Embryonic facial prominence (tissue), 1 donor: Measurements from ENCODE around the gene ECHDC1.
A peak's percentile ranks its signal among the peaks of the same experiment; 100 is the strongest.

Source experiments
- DNase-seq: peaks from one replicate; pipeline ENCODE4 v3.0.0-alpha.2; 2016; ENCODE audit errors: extremely low spot score

ECHDC1 gene

DNA sequence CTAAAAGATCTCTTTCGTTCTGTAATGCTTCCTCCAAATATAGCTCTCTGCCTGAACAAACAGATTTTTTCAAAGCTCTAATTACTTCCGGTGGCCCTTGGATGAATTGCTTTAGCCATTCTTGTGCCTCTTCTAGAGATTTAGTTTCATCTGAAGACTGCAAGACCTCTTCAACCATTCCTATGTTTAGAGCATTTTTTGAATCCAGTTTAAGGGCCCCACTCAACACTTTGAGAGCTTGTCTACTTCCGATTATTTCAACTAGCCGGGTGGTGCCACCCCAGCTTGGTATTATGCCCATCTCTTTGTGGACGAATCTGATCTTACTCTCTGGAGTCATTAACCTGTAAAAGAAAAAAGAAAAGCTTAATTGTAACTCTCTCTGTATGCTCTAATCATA lies 53.5 kb downstream of the ECHDC1 start:
- DNase-seq: no peak

DNA sequence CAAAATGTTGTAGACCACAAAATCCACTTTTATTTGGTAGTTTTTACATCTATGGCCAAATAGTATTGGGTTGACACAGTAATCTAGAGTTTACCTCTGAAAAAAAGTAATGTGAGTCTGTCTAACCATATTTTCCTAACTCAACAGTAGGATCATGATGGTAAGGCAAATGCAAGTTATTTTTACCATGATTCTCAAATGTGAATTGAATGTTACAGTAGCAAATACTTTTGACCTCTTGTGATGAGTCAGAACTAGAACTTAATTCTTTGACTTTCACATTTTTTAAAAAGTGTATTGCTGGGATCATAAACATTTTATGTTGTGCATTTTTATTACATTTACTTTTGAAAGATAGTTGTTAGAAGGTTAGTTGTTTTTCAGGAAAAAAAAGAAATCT lies 54.7 kb downstream of the ECHDC1 start:
- no peak for DNase-seq

DNA sequence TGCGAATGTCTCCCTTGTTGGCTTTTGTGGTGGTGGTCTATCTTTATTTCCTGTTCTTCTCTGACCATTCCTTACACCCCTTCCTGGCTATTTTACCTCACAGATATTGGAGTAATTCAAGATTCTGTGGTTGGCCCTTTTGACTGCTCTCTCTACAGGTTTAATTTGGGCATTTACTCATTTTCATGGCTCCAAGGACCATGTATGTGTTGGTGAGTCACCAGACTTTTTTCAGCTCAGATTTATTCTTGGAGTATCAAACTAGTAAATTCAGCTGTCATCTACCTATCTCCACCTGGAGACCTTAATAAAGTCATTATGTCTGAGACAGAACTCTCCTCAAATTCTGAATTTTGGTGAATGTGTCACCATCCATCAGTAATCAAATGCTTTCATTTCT lies 61.2 kb downstream of the ECHDC1 start:
- DNase-seq: no peak

DNA sequence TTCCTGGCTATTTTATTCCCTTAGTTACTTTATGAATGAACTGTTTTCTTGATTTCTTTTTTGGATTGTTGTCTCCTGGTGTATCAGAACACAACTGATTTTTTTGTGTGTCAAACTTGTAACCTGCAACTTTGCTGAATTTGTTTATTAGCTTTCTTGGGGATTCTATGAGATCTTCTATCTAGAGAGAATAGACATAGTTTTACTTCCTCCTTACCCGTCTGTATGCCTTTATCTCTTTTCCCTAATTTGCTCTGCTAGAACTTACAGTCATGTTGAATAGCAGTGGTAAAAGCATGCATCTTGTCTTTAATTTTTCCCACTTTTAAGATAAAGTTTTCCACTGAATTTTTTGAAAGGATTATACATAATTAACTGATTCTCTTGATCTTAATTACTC lies 63.6 kb downstream of the ECHDC1 start:
- DNase-seq: no peak

DNA sequence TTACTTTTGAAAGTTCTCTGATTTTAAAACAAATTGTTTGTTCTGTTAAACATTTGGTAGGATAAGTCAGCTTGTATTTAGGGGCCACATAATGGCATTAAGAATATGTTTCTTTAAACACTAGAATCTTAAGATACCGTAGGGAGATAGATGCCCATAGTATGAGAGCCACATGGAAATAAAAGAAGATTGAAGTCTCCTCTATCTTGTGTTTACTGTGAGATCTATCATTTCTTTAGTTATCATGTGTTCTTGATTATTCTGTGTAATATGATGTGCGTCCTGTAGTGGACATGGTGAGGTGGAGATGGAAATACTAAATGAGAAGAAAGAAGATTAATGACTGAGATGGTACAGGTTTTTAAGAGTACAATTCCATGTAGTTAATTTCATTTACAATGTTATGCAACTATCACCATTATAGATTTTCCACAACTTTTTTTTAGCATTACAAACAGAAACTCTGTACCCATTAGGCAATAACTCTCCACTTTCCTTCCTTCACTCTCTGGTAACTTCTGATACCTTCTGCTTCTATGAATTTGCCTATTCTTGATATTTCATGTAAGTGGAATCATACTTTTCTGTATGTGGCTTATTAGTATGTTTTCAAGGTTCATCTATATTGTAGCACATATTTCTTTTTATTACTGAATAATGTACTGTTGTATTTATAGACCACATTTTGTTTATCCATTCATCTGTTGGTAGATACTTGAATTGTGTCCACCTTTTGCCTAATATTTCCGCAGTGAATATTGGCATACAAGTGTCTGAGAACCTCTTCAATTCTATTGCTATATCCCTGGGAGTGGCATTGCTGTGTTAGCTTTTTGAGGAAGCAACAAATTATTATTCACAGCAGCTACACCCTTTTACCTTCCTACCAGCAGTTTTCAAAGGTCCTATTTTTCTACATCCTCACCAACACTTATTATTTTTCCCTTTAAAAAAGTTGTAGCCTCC lies 65.2 kb downstream of the ECHDC1 start:
- DNase-seq: no peak

DNA sequence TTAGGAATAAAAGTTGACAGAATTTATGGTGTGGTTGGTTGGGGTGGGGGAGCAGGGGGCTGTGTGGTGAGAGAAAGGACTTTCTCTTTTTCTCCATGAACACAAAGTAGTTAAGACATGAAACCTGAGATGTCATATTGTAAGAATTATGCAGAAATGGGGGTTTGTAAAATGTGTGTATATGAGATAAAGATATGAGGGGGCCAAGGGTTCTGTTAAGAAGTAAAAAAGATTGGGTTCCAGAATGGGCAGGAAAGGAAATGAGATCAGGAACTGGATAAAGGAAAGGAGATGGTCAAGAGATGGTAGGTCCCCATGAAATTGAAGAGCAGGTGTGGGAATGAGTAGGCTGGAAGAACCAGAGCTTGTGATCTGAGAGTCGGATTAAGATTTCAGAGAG lies 67.1 kb downstream of the ECHDC1 start:
- no peak for DNase-seq

DNA sequence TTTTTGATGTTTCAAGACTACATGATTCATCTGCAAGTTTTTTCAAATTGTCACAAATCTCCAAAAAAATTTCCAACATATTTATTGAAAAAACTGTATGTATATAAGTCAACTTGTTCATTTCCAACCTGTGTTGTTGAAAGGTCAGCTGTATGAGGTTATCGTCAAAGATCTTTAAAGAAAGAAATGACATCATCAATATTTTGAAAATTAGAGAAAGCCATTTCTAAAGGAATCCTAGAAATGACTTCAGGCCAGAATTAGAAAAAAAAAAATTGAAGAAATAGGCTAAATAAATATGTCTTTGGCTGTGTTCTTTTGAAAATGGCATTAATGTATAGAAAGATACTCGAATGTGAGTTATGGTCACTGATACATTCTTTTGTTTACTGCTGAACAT lies 69.9 kb downstream of the ECHDC1 start:
- DNase-seq: no peak

DNA sequence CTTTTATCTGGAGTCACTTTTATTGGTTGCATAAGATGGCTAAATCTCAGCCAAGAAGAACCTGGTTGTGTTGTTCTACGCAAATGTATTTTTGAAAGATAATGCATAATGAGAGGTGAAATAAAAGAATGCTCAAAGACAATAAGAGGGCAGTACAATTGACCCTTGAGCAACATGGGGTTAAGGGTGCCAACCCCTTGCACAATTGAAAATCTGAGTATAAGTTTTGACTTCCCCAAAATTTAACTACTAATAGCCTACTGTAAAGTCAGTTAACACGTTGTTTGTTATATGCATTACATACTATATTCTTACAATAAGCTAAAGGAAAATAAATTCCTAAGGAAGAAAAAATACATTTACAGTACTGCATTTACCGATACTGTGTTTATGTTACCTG lies 70.8 kb downstream of the ECHDC1 start:
- no peak for DNase-seq

DNA sequence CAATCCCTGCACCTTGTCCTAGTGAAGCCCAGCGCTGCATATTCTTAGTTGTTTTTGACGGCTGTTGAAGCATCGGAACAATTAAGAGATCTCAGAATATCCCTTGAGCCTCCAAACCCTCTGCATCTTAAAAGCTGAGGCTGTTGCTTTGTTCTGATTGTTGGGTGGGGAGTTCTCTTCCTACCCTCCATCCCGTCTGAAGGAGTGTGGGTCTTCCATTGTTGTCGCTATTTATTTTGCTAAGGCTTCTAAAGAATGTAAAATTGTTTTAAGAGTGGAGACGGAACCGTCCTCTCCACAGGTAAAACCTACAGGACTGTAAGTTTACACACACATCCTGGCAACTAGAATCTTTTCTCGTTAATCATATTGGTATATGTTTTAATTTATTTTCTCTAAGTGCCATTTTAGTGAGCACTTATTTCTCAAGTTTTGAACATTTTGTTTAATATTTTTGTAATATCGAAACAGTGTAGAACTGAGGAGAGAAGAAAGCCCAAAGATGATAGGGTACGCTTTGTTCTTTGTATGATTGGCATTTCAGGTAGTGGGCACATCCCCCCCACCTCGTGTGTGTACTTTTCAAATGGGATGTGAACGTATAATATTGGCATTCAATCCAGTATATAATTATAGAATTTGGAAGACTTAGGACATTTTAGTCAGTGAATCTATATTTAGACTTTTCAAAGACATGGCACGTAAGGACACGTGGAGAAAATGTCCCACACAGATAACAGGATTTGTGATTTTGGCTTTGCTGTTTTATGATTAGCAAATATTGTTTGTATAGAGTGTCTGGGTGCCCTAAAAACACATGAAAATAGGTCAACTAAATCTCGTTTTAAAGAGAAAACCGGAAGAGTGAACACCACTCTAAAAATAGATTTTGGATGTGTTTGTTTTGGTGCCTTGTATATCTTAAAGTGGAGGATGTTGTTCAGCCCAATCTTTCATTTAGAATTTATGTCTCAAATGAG lies 75.5 kb downstream of the ECHDC1 start:
- DNase-seq: no peak

DNA sequence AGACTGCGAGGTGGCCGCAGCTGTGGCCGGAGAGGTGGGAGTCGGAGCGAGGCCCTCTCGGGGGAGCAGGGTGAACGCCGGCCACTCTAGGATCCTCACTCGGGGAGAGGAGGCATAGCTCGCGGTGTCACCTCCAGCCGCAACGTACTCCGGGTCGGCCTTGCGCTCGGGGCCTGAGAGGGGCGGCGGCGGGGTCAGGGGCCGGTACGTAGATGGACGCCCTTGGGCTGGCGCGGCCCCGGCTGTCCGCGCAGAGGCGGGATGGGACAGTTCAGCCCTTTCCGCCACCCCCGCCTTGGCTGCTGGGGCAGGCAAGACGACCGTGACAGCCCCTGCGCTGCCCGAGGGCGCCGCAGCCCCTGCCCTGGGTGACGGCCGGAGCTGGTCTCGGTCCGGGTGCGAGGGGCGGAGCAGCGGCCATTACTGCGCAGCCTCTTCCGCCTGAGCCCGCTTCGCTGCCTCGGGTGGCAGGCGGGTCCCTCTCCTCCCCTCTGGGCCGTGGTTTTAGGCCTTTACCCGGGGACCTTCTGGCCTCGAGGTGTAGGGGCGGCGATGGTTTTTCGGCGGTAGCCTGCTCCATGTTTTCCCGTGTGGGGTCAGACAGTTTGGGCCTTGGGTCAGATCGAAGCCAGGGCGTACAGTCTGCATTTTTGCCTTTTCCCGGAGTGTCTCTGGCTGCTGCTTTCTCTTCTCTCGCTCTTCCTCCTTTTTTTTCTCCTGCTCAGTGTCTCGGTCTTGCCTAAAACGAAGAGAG lies 76.3 kb downstream of the ECHDC1 start:
- DNase-seq: peak; percentile 35

DNA sequence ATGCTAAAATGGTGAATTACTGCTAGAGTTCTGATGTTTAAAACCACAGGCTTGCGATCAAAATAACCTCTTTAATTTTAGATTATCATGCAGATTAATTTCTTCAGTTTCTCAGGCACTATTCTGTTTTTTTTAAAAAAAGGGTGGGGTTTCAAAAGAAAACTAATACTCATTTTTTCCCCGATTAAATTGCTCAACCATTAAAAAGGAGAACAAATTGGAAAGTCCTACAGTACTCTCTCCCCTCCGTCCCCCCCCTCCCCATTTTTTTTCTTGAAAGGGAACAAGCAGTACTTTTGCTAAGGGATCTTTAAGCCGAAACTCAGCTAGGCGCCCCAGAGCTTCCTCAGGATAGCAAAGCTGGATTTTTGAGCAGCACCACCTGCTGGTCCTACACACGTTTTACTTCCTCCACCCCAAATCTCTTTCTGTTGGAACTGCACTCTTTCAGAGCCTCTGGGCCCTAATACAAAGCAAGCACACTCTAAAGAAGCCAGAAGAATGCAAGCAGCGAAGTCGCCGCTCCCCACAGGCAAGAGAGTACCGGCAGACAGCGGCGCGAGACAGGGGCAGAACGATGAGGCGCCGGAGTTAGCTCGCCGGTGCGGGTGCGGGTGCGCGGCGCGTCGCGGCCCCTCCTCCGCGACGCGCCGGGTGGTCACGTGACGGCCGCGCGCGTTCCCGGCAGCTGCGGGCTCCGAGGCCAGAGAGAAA lies 77.1 kb downstream of the ECHDC1 start, which contains the start of gene RNF146:
TSS of gene RNF146 (plus strand) at position 687 of the 714 bp plus-strand sequence. CDS start 13,475 bp downstream, outside the sequence.
- peak; percentile 73 for DNase-seq

DNA sequence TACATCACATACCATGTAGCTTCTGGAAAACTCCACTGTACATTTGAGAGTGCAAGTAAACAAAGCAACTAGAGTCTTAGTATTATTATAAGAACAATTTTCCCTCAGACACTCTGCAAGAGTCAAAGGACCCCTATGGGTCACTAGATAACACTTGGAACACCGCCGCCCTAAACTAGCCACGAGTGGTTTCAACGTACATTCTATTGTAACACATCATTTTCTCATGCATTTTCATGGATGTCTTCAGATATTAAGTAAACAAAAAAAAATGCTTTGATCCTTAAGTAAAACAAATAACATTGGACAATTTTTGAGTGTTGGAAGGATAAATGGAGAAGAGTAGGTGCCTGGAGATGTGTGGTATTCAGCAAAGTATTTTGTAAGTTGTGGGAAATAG lies 79.9 kb downstream of the ECHDC1 start:
- DNase-seq: no peak

DNA sequence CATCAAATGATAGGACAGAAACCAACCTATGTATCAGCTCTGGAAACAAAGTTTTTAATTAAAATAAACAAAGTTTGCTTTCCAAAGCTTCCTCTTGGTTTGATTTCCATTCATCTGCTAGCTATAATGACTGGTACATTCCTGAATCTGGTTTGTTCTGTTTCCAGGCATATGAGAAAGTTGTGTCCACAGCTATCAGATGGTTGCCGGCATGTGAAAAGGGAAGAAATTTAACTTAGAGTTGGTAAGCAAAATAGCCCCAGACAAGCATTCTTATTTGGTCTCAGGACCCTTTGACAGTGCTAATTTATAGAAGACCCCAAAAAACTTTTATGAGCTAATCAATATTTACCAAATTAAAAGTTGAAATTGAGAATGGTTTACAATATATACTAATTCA lies 80.5 kb downstream of the ECHDC1 start:
- DNase-seq: no peak

DNA sequence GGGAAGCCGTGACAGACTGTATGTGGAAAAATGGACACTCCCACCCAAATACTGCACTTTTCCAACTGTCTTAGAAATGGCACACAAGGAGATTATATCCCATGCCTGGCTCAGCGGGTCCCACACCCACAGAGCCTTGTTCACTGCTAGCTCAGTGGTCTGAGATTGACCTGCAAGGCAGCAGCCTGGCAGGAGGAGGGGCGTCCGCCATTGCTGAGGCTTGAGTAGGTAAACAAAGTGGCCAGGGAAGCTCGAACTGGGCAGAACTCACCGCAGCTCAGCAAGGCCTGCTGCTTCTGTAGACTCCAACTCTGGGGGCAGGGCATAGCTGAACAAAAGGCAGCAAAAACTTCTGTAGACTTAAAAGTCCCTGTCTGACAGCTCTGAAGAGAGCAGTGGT lies 88.1 kb downstream of the ECHDC1 start:
- no peak for DNase-seq

DNA sequence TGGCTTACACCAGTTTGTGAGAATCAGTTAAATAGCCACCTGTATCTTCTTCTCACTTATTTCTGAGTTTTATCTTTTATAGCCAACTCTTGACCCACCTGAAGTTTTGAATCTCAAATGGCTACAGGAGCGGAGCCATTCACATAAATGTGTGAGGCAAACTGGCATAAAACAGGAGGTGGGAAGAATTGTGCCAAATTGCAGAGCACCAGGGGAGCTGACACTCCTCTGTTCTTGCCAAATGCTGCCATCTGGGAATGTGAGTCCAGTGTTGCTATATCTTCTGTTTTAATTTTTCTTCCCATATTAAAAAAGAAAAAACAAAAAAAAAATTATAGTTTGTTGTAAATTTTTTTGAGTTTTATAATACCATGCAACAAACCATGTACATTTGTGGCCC lies 93.8 kb downstream of the ECHDC1 start:
- no peak for DNase-seq

DNA sequence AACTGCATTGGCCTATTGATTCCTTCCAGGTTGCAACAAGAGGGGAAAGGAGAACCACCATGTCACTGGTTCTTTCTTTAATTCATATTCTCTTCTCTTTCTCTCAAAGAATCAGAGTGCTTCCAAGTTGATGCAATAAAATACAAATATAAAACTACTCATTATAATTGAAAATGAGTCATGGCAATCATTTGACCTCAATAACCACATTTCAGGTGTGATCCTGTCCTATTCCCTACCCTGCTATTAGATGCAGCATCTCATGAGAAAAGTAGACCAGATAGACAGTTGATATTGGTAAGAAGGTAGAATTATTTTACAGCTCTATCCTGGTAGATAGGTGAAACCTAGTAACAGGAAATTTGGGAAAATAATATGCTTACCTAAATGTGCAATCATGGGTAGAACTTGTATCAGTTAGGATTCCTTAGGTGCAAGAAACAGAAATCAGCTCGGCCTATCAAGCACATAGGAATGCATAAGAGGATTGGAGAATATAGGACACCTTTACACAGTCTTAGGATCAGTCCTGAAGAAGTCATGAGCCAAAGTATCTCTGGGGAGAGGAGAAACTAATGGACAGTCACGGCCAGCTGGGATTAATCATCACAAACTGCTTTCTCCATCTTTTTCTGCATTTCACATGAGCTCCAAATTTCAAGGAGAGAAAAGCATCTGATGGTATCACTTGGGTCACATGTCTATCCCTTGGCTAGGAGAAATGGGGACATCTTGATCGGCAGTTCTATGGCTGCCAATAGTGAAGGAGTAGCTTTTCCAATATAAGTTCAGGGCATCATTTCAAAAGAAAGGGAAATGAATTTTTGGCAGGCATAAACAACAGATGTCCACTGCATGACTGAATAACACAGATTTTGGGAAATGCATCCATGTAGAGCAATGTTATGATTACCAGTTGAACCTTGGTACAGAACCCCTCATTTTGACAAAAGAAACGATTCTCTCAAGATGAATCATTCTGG lies 96.0 kb downstream of the ECHDC1 start:
- no peak for DNase-seq

DNA sequence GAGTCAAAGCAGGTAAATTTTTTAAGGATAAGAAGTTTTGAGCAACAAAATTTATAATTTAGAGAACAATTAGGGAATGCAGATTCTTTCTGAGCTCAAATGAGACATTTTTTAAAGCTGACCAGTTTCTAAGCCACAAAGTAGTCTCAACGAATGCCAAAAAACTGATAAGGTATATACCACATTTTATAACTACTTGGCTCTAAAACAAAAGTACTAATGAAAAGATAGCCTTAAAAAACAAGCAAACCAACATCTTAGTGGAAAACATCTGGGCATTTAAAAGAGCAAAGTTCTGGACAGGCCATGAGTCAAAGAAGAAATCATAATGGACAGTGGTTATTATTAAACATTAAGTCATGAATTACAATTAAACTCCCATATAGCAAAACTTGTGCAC lies 99.9 kb downstream of the ECHDC1 start:
- DNase-seq: no peak
